ENCODE data around the gene IL12B. TPM values are rescaled to one million over a fixed set of nuclear protein-coding genes. Genes with fewer than 3 reads are reported as not detected.
"Not testable (repeated sequence)": the region's sequence is repeated elsewhere in the genome, so short reads cannot be mapped to it uniquely, and the experiment has no call there.

The IL12B gene
- total RNA-seq, 3 donors from 2014 or later (not counting 1 experiment from before 2014, with no cell fraction given) = not detected

DNA sequence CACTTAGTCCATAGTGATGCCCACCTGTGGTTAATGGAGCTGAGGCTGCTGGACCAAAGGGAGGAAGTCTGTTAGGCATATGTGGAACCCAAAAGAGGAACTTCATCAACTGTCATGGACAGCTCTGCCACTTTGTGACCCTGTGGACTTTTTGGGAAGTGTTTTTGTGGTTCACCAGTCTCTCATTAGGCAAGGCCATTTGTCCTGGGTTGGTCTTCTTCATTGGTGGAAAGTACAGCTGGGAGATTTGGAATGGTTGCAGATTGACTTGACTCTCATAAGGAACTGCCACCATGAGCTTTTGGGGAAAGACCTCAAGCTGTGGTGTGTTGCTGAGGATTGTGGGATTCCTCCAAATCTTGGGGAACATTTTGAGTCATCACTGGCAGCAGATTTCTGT lies 31.9 kb upstream of the IL12B start:
- Mint-ChIP-seq H3K27me3 (ENCODE audit: low read depth in 2 of 2) (no peaks in the 10 kb centered on the region), H3K9me3 (no peaks in the 10 kb centered on the region), H3K4me3 (no peak overlapping the region), H3K27ac (no peak overlapping the region), H3K4me1 (peaks cover 6 to 13% of the 10 kb centered on the region in 2 donors), H3K36me3 (no peaks in the 10 kb centered on the region)
- H3K27me3 ChIP-seq (ENCODE audit: control insufficient read depth, insufficient read depth, low read length) = no peaks in the 10 kb centered on the region
- no peak for TF ChIP-seq CTCF (IDR thresholded peaks at IDR 0.05)
- H3K4me3 ChIP-seq (ENCODE audit: low read length) = no peak overlapping the region
- H3K9me3 ChIP-seq (ENCODE audit: control insufficient read depth, insufficient read depth, low read length) = no peaks in the 10 kb centered on the region
- H3K36me3 ChIP-seq (ENCODE audit: control insufficient read depth, insufficient read depth, low read length) = no peaks in the 10 kb centered on the region
- ATAC-seq (peak in 1 of 3 donors; percentile 46), DNase-seq (no peak)
- intact Hi-C loops (cut with micrococcal nuclease) = no loop called here
- H3K27ac ChIP-seq (ENCODE audit: low read length) = no peak overlapping the region
- no peaks in the 10 kb centered on the region for H3K4me1 ChIP-seq (ENCODE audit: control insufficient read depth, insufficient read depth, low read length)

DNA sequence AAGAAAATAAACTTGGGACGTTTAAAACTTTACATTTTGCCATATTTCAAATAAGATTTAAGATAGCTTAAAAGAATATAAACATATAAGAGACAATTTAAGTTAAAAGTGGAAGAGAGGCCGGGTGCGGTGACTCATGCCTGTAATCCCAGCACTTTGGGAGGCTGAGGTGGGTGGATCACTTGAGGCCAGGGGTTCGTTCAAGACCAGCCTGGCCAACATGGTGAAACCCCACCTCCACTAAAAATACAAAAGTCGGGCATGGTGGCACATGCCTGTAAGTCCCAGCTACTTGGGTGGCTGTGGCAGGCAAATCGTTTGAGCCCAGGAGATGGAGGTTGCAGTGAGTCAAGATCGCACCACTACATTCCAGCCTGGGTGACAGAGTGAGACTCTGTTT lies 29.6 kb upstream of the IL12B start:
- H3K27me3 ChIP-seq (ENCODE audit: control insufficient read depth, insufficient read depth, low read length); DNase-seq; H3K4me1 ChIP-seq (ENCODE audit: control insufficient read depth, insufficient read depth, low read length); H3K9me3 Mint-ChIP-seq; H3K4me3 Mint-ChIP-seq; H3K36me3 Mint-ChIP-seq; H3K4me1 Mint-ChIP-seq; ATAC-seq; intact Hi-C loops (cut with micrococcal nuclease); H3K27ac ChIP-seq (ENCODE audit: low read length); H3K9me3 ChIP-seq (ENCODE audit: control insufficient read depth, insufficient read depth, low read length); H3K27me3 Mint-ChIP-seq (ENCODE audit: low read depth in 2 of 2); H3K36me3 ChIP-seq (ENCODE audit: control insufficient read depth, insufficient read depth, low read length); H3K4me3 ChIP-seq (ENCODE audit: low read length); H3K27ac Mint-ChIP-seq: not testable (repeated sequence)
- WGBS (ENCODE audit: insufficient coverage) = 82% methylated on average over 4 of the region's 7 CpGs

DNA sequence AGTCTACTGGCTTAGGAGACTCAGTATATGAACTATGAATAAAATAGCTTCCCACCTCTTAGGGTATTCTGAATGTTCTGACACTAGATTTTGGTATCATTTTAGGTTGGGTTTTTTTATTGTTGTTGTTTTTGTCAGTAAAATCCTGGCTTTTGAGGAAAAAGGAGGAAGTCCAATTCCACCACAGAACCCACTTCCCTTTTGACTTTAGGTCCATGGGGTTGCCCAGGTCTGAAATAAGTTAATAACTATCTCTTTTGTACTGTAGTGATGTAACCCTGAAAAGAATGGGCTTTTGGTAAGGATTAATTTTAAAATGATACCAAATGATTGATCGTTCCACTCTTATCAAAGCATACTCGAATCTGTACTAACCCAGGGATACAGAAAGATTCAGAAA lies 29.1 kb upstream of the IL12B start:
- no peak overlapping the region for H3K4me3 Mint-ChIP-seq
- Histone ChIP-seq H3K36me3 (ENCODE audit: control insufficient read depth, insufficient read depth, low read length) (no peaks in the 10 kb centered on the region), H3K9me3 (ENCODE audit: control insufficient read depth, insufficient read depth, low read length) (no peaks in the 10 kb centered on the region), H3K27me3 (ENCODE audit: control insufficient read depth, insufficient read depth, low read length) (no peaks in the 10 kb centered on the region), H3K27ac (ENCODE audit: low read length) (no peak overlapping the region), H3K4me3 (ENCODE audit: low read length) (no peak overlapping the region), H3K4me1 (ENCODE audit: control insufficient read depth, insufficient read depth, low read length) (no peaks in the 10 kb centered on the region)
- WGBS (ENCODE audit: insufficient coverage) = 61% methylated on average over 2 of the region's 2 CpGs
- H3K27me3 Mint-ChIP-seq (ENCODE audit: low read depth in 2 of 2) = peaks cover 5 to 8% of the 10 kb centered on the region in 2 donors
- intact Hi-C loops (cut with micrococcal nuclease) = no loop called here
- H3K9me3 Mint-ChIP-seq = no peaks in the 10 kb centered on the region
- ATAC-seq (no peak), DNase-seq (no peak)
- H3K36me3 Mint-ChIP-seq = no peaks in the 10 kb centered on the region
- no peak for TF ChIP-seq CTCF (IDR thresholded peaks at IDR 0.05)
- no peak overlapping the region for H3K27ac Mint-ChIP-seq
- H3K4me1 Mint-ChIP-seq = peaks cover 0 to 7% of the 10 kb centered on the region in 2 donors

GRCh38 chr5:159353661-159354252 lies 23.5 kb upstream of the IL12B start:
- no peak for ATAC-seq
- Histone ChIP-seq H3K36me3 (ENCODE audit: control insufficient read depth, insufficient read depth, low read length) (no peaks in the 10 kb centered on the region), H3K4me3 (ENCODE audit: low read length) (no peak overlapping the region), H3K27me3 (ENCODE audit: control insufficient read depth, insufficient read depth, low read length) (no peaks in the 10 kb centered on the region), H3K4me1 (ENCODE audit: control insufficient read depth, insufficient read depth, low read length) (no peaks in the 10 kb centered on the region), H3K27ac (ENCODE audit: low read length) (no peak overlapping the region), H3K9me3 (ENCODE audit: control insufficient read depth, insufficient read depth, low read length) (no peaks in the 10 kb centered on the region)
- H3K9me3 Mint-ChIP-seq = no peaks in the 10 kb centered on the region
- no peaks in the 10 kb centered on the region for H3K36me3 Mint-ChIP-seq
- no peak overlapping the region for H3K4me3 Mint-ChIP-seq
- no peak for DNase-seq
- WGBS (ENCODE audit: insufficient coverage) = 94% methylated on average over 3 of the region's 4 CpGs
- H3K27me3 Mint-ChIP-seq (ENCODE audit: low read depth in 2 of 2) = peaks cover 8 to 11% of the 10 kb centered on the region in 2 donors
- intact Hi-C loops (cut with micrococcal nuclease) = no loop called here
- TF ChIP-seq CTCF (IDR thresholded peaks at IDR 0.05) = no peak
- no peak overlapping the region for H3K27ac Mint-ChIP-seq
- no peaks in the 10 kb centered on the region for H3K4me1 Mint-ChIP-seq

DNA sequence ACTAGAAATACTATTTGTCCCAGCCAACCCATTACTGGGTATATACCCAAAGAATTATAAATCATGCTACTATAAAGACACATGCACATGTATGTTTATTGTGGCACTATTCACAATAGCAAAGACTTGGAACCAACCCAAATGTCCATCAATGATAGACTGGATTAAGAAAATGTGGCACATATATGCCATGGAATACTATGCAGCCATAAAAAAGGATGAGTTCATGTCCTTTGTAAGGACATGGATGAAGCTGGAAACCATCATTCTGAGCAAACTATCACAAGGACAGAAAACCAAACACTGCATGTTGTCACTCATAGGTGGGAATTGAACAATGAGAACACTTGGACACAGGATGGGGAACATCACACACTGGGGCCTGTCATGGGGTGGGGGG lies 20.4 kb upstream of the IL12B start:
- DNase-seq; H3K36me3 ChIP-seq (ENCODE audit: control insufficient read depth, insufficient read depth, low read length); H3K36me3 Mint-ChIP-seq; H3K27ac Mint-ChIP-seq; ATAC-seq; H3K4me3 ChIP-seq (ENCODE audit: low read length); H3K9me3 ChIP-seq (ENCODE audit: control insufficient read depth, insufficient read depth, low read length); H3K27me3 ChIP-seq (ENCODE audit: control insufficient read depth, insufficient read depth, low read length); H3K4me3 Mint-ChIP-seq; H3K4me1 ChIP-seq (ENCODE audit: control insufficient read depth, insufficient read depth, low read length); H3K4me1 Mint-ChIP-seq; H3K9me3 Mint-ChIP-seq; H3K27ac ChIP-seq (ENCODE audit: low read length); intact Hi-C loops (cut with micrococcal nuclease): not testable (repeated sequence)
- peaks cover 0 to 20% of the 10 kb centered on the region in 2 donors for H3K27me3 Mint-ChIP-seq (ENCODE audit: low read depth in 2 of 2)

GRCh38 chr5:159350216-159350615 lies 19.9 kb upstream of the IL12B start:
- H3K4me1 ChIP-seq (ENCODE audit: control insufficient read depth, insufficient read depth, low read length); intact Hi-C loops (cut with micrococcal nuclease); H3K4me3 ChIP-seq (ENCODE audit: low read length); H3K36me3 Mint-ChIP-seq; H3K27ac Mint-ChIP-seq; H3K4me1 Mint-ChIP-seq; H3K4me3 Mint-ChIP-seq; H3K36me3 ChIP-seq (ENCODE audit: control insufficient read depth, insufficient read depth, low read length); DNase-seq; H3K27me3 ChIP-seq (ENCODE audit: control insufficient read depth, insufficient read depth, low read length); H3K9me3 ChIP-seq (ENCODE audit: control insufficient read depth, insufficient read depth, low read length); H3K9me3 Mint-ChIP-seq; H3K27ac ChIP-seq (ENCODE audit: low read length); ATAC-seq: not testable (repeated sequence)
- peaks cover under 1 to 24% of the 10 kb centered on the region in 2 donors for H3K27me3 Mint-ChIP-seq (ENCODE audit: low read depth in 2 of 2)
- WGBS (ENCODE audit: insufficient coverage) = 71% methylated on average over 1 of the region's 2 CpGs

Data from natural killer cell (primary cell).